ENCODE data around the gene SKAP2.

DNA sequence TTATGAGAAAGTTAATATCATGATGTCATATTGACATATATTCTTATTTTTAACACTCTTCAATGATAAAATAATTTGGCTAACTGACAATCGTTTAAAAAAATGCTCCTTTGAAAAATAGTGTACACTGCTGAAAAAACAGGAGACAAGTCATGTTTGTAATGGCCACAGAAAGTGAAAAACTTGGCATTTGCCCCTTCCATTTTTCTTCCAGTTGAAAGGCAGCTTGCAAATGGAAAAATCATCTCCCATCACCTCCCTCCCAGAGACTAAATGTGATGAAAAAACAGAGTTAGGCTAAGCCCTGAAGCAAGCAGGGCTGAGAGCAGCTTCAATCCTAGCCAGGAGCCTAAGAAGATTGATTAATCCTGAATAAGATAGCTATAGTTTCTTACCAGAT lies 160.4 kb downstream of the SKAP2 start:
- TF ChIP-seq CTCF (IDR thresholded peaks at IDR 0.05) (no peak), POLR2AphosphoS5 (IDR thresholded peaks at IDR 0.05) (no peak), POLR2A (IDR thresholded peaks at IDR 0.05) (no peak), EP300 (IDR thresholded peaks at IDR 0.05) (no peak)
